ENCODE data around the gene PNKP.
"Not testable (repeated sequence)": the region's sequence is repeated elsewhere in the genome, so short reads cannot be mapped to it uniquely, and the experiment has no call there.

Gene PNKP

DNA sequence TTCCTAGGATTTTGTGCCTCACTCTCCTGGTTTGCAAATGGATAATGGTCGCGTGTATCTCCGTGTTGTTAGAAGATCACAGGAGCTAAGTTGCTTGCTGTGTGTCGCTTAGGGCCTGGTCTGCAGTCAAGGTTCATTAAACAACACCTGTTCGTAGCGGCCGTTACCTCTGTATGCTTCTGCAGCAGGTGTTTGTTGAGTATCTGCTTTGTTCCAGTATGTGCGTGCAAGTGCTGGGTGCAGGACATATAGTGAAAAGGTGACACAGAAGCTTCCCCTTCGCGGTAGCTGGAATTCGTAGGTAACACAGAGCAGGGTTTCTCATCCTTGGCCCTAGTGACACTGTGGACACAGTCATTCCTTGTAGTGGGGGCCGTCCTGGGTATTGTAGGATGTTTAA is 43.9 kb downstream of the PNKP start:
- no peak for DNase-seq (ENCODE audit: low read depth in 3 of 3)

GRCh38 chr19:49820125-49820524 is 47.3 kb downstream of the PNKP start:
- DNase-seq (ENCODE audit: low read depth in 3 of 3): no peak

GRCh38 chr19:49819452-49820115 is 47.8 kb downstream of the PNKP start:
- DNase-seq (ENCODE audit: low read depth in 3 of 3): not testable (repeated sequence)

GRCh38 chr19:49818649-49819370 is 48.6 kb downstream of the PNKP start:
- DNase-seq (ENCODE audit: low read depth in 3 of 3): no peak

DNA sequence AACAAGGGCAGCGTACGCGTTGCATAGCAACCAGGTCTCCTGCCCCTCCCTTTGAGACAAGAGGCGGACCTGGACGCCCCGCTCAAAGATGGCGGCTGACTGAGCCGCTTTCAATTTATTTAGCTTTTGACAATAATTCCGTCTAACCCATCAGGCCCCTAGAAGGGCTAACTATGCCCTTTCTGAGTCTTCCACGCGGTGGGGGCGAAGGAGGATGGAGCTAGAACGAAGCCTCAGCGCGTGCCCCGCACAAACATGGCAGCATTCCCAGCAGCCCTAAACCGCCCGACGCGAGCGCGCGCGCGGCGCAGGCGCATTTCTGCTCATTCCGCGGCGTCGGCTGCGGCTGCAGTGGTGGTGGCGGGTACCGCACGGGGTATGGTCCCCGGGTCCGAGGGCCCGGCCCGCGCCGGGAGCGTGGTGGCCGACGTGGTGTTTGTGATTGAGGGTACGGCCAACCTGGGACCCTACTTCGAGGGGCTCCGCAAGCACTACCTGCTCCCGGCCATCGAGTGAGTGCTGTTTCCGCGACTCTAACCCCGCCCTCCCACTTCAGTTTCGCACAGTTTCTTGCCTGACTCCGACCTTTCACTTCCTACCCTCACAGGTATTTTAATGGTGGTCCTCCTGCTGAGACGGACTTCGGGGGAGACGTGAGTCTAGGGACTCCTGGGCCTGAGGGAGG is 49.3 kb downstream of the PNKP start, which contains the start of gene MED25:
TSS of gene MED25 (plus strand) at position 326 of the 685 bp plus-strand sequence. CDS start at position 379, 53 bp downstream.
- DNase-seq (ENCODE audit: low read depth in 3 of 3): peak; percentile 68 to 80 (median 78)

DNA sequence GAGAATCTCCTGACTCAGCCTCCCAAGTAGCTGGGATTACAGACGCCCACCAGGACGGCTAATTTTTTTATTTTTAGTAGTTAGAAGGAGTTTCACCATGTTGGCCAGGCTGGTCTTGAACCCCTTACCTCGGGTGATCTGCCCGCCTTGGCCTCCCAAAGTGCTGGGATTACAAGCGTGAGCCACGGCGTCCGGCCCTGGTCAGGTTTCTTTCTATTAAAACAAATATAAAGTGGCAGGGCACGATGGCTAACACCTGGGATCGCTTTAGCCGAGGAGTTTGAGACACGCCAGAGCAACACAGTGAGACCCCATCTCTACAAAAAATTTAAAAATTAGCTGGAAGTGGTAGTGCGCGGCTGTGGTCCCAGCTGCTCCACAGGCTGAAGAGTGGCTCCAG is 50.8 kb downstream of the PNKP start:
- DNase-seq (ENCODE audit: low read depth in 3 of 3): no peak

- DNase-seq (ENCODE audit: low read depth in 3 of 3): no peak
Observed at GRCh38 chr19:49814010-49814409, 53.4 kb downstream of the PNKP start.

DNA sequence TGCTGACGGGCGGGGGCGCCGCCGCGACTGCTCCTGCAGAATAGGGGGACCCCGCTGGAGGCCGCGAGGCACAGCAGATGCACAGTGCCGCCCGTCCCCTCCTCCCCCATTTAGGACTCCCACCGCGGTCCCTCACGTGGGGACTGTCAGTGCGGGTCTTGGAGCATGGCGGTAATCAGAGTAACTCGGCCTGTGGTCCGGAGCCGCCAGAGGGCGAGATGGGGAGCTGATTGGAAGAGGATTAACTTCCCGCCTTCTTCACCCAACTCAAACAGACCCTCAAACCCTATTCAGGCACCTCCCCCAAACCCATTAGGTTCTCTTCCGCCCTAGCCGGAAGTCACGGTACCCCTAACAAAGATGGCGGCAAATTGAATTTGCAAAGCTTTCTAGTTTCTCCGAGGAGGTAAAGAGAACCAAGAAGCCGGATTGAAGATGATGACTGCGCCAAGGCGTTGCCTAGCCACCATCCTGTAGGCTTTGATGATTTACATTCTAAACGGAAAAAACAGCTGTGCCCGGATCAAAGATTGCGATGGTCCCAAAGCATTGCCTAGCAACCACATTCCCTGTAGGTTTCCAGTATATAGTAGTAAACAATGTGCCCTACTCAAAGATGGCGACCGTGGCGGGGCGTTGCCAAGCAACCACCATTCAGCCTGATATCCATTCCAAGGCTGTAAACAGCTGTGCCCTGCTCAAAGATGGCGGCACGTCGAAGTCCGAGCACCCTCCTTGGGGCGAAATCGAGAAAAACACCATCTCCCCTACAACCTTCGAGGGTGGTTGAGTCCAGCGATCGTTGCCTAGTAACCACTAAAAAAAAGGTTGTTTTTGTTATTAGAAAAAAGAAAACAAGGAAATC is 54.1 kb downstream of the PNKP start, which contains the start of gene FUZ:
TSS of gene FUZ (minus strand) at position 296 of the 865 bp plus-strand sequence. CDS start at position 110, 186 bp downstream.
- peak; percentile 70 to 81 (median 81) for DNase-seq (ENCODE audit: low read depth in 3 of 3)

DNA sequence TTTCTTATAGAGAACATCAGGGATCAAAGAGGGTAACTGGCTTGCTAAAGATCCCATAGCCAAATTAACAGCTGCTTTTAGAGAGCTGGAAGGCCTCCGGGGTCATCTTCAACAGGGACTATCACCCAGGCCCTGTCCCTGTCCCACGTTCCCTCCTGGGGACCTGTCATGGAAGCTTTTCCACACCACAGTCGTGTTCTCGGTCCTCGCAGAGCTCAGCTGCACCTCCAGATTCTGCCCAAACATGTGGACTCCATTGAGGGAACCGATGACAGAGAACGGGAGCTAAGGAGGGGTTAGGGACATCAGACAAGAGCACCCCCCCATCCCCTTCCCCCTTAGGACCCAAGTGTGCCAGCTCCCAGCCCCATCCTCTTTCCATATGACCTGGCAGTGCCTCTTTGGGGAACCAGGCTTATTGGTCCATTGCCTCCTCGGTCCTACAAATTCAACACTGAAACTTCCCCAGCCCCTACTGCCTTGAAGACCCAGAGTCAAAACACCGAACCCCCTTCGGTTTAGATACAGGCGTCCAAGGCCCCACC is 54.9 kb downstream of the PNKP start:
- no peak for DNase-seq (ENCODE audit: low read depth in 3 of 3)

GRCh38 chr19:49811328-49811727 is 56.0 kb downstream of the PNKP start:
- no peak for DNase-seq (ENCODE audit: low read depth in 3 of 3)

All from stimulated activated CD4-positive, alpha-beta T cell treated with anti-CD3 and anti-CD28 coated beads, TNF-alpha, amount 100 ng/mL, for 4 hours (primary cell).